Right atrium auricular region (tissue), 2 donors: ENCODE data around the gene RAB1A. TPM values are rescaled to one million over a fixed set of nuclear protein-coding genes. Genes with fewer than 3 reads are reported as not detected.
"Not testable (repeated sequence)": the region's sequence is repeated elsewhere in the genome, so short reads cannot be mapped to it uniquely, and the experiment has no call there.

Experiments
- DNase-seq: peaks from one replicate; pipeline ENCODE4 v3.0.0-alpha.2; 2019; ENCODE audit warnings: low spot score
- H3K27ac ChIP-seq, 2 donors: fragments of 200-600 bp; sonication (generic); 1 replicate in 1 of 2; 2 replicates in 1 of 2; pipeline ENCODE4 v1.5.1; 2016 to 2019
- H3K27me3 ChIP-seq, 2 donors: fragments of 200-600 bp; sonication (generic); one replicate each; pipeline versions ENCODE4 v1.5.1 to v1.6.0; 2017 to 2019
- H3K36me3 ChIP-seq: fragments of 200-600 bp; sonication (generic); one replicate; pipeline ENCODE4 v1.5.1; 2016
- H3K4me1 ChIP-seq, 2 donors: fragments of 200-600 bp; sonication (generic); one replicate each; pipeline versions ENCODE4 v1.5.1 to v1.6.0; 2017 to 2019
- H3K4me3 ChIP-seq, 2 donors: fragments of 200-600 bp; sonication (generic); 1 replicate in 1 of 2; 2 replicates in 1 of 2; pipeline ENCODE4 v1.5.1; 2017 to 2019; ENCODE audit warnings: mild to moderate bottlenecking in 1 of 2, moderate library complexity in 1 of 2
- H3K9me3 ChIP-seq, 2 donors: fragments of 200-600 bp; sonication (generic); one replicate each; pipeline ENCODE4 v1.5.1; 2019
- total RNA-seq, 2 donors: library from RNA; depleted of rRNA; stranded (reverse); fragments of >200 nt; gene quantifications; one replicate each; pipeline ENCODE4 v1.1.0, GENCODE V29; 2016
- TF ChIP-seq, protein P1 (sequence below), 2 donors: fragments of 200-600 bp; sonication (generic); IDR thresholded peaks; one replicate each; pipeline ENCODE4 v1.5.1; 2019; ENCODE audit warnings: antibody characterized with exemption in 2 of 2

RAB1A gene
- total RNA-seq, result 10 to 100 TPM; 69.6 to 73.8 TPM

DNA sequence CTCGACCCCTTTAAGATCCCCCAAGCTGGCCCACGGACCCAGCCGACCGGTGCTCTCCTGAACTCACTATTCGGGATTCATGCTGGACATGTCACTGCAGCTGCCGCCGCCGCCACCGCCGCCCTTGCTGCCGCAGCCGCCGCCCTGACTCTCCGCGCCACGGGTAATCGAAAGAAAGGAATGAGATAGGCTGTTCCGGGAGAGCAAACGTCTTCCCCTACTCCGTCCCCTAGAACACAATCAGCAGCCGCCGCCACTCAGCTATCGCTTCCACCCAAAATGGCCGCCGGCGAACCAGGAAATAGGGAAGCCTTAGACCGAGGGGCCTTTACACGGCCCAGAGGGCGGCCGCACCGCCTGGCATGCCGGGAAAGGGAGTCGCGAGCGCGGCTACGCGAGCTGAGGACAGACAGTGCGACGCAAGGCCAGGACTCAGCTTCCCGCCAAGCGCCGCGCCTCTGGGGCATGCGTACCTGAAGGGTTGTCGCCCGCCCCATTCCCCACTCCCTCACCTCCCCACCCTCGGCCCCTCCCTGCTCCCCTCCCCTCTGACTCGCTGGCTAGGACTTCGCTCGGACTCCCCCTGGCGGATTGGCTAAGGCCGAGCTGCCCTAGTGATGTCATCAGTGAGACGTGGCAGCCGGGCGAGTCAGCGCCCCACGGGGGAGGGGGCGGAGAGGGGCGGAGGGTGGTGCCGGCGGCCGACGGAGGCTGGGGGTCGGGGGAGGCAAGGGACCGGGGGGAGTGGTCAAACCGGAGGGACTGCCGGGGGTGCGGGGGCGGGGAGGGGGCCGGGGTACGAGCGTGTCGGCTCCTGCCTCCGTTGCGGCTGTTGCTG lies at the start of gene RAB1A:
Gene RAB1A (minus strand): TSS at position 281 of the 838 bp plus-strand sequence. CDS start 191 bp downstream, at position 90.
- no peaks in the 10 kb centered on the region for H3K27me3 ChIP-seq
- DNase-seq, result peak; percentile 100
- TF ChIP-seq, protein P1, sequence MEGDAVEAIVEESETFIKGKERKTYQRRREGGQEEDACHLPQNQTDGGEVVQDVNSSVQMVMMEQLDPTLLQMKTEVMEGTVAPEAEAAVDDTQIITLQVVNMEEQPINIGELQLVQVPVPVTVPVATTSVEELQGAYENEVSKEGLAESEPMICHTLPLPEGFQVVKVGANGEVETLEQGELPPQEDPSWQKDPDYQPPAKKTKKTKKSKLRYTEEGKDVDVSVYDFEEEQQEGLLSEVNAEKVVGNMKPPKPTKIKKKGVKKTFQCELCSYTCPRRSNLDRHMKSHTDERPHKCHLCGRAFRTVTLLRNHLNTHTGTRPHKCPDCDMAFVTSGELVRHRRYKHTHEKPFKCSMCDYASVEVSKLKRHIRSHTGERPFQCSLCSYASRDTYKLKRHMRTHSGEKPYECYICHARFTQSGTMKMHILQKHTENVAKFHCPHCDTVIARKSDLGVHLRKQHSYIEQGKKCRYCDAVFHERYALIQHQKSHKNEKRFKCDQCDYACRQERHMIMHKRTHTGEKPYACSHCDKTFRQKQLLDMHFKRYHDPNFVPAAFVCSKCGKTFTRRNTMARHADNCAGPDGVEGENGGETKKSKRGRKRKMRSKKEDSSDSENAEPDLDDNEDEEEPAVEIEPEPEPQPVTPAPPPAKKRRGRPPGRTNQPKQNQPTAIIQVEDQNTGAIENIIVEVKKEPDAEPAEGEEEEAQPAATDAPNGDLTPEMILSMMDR (IDR thresholded peaks at IDR 0.05), result peak; percentile 29 to 54
- peaks cover 0 to 47% of the 10 kb centered on the region in 2 donors for H3K4me1 ChIP-seq
- H3K4me3 ChIP-seq, result peak within 1 kb of the TSS; percentile 93 to 94
- H3K27ac ChIP-seq, result peak within 1 kb of the TSS; percentile 99
- H3K9me3 ChIP-seq, result no peaks in the 10 kb centered on the region
- no peaks in the 10 kb centered on the region for H3K36me3 ChIP-seq

DNA sequence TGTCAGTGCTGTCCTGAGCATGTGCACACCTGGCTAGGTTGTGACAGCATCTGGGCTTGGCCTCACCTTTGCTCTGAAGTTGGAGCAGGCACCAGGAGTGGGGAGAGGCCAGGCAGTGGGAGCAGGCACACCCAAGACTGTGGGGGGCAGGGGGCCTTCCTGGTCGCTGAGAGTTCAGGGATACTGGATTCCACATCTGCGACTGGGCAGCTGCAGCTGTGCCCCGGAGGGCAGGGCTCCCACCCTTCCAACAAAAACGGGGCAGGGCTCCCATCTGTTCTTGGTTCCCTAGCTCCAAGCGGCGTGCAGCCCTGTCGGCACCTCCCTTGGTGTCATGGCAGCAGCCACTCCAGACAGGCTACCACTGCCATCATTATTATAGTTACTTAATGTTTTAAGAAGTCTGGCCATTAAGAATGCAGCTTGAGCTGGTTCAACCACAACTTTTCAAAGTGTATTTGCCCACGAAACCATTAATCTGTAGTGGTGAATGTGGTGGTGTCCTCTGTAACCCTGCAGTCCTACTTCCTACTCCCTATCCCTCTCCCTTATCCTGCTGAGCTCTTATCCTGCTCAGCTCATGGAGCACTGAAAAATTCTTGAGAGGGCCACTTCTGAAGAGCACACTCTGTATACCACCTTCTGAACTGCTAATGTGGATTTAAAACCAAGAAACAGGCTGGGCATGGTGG lies 48.0 kb upstream of the RAB1A start:
- no peaks in the 10 kb centered on the region for H3K9me3 ChIP-seq
- no peaks in the 10 kb centered on the region for H3K4me1 ChIP-seq
- no peaks in the 10 kb centered on the region for H3K27me3 ChIP-seq
- H3K27ac ChIP-seq, result no peak overlapping the region
- no peak overlapping the region for H3K4me3 ChIP-seq
- no peaks in the 10 kb centered on the region for H3K36me3 ChIP-seq
- no peak for DNase-seq
- TF ChIP-seq, protein P1 (IDR thresholded peaks at IDR 0.05), result no peak

DNA sequence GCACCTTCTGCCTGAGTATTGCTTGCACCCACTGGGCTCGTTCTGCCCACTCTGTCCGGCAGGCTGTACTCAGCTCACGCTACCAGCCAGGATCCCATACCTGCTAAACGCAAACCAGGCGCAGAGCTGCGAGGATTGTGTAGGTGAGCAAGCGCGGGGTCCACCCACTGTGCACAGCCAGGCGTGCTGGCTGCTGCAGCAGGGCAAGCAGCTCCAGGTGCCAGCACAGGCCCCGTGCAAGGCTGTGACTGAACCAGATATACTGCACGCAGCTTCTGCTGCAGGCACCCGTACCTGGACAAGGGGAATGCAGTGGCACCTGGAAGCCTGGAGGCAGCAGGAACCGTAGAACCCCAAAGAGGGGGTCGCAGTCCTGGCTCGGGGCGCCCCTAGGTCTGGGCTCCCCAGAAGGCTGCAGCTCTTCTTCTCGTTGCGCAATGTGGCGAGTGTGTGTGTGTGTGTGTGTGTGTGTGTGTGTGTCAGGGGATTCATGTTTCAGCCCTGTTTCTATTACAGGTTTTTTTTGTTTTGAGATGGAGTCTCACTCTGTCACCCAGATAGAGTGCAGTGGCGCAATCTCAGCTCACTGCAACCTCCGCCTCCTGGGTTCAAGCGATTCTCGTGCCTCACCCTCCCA lies 46.1 kb upstream of the RAB1A start:
- no peak overlapping the region for H3K27ac ChIP-seq
- H3K36me3 ChIP-seq, result no peaks in the 10 kb centered on the region
- H3K9me3 ChIP-seq, result no peaks in the 10 kb centered on the region
- DNase-seq, result no peak
- no peaks in the 10 kb centered on the region for H3K4me1 ChIP-seq
- no peaks in the 10 kb centered on the region for H3K27me3 ChIP-seq
- H3K4me3 ChIP-seq, result no peak overlapping the region
- TF ChIP-seq, protein P1 (IDR thresholded peaks at IDR 0.05), result no peak

DNA sequence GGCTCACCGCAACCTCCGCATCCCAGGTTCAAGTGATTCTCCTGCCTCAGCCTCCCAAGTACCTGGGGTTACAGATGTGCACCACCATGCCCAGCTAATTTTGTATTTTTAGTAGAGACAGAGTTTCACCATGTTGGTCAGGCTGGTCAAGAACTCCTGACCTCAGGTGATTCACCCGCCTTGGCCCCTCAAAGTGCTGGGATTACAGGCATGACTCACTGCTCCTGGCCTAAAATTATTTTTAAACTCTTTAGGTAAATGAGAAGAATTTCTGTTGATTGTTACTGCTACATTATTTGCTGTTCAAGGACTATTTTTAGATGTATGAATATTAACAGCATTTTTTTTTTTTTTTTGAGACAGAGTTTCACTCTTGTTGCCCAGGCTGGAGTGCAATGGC lies 44.1 kb upstream of the RAB1A start:
- not testable (repeated sequence) for H3K36me3 ChIP-seq, H3K27me3 ChIP-seq

DNA sequence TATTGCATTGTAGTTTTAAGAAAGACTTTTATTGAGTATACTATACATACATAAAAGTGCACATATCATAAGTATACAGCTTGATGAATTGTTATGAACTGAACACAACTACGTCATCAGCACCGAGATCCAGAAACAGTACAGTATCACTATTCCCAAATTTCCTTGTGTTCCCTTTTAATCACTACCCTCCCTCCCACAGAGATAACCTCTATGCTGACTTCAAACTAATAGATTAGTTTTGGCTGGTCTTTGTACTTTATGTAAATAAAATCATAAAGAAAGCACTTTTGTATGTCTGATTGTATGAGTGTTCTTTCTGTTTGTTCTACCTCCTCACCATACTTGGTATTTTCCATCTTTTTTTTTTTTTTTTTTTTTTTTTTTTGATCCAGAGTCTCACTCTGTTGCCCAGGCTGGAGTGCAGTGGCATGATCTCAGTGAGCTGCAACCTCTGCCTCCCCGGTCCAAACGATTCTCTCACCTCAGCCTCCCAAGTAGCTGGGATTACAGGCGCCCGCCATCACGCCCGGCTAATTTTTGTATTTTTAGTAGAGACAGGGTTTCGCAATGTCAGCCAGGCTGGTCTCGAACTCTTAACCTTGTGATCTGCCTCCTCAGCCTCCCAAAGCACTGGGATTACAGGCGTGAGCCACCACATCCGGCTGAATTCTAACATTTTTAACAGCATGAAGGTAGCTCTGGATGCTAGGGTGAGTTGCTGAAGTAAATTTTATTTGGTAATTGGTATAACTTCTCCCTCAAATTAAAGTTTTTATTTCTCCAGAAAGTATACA lies 43.3 kb upstream of the RAB1A start:
- Histone ChIP-seq H3K27ac (no peak overlapping the region), H3K27me3 (no peaks in the 10 kb centered on the region), H3K4me1 (no peaks in the 10 kb centered on the region), H3K9me3 (no peaks in the 10 kb centered on the region), H3K36me3 (no peaks in the 10 kb centered on the region), H3K4me3 (no peak overlapping the region)
- TF ChIP-seq, protein P1 (IDR thresholded peaks at IDR 0.05), result no peak
- DNase-seq, result no peak

More for the DNA sequence above, 44.1 kb upstream of the RAB1A start:
- H3K4me1 ChIP-seq, H3K9me3 ChIP-seq, DNase-seq, H3K4me3 ChIP-seq, H3K27ac ChIP-seq: not testable (repeated sequence)

DNA sequence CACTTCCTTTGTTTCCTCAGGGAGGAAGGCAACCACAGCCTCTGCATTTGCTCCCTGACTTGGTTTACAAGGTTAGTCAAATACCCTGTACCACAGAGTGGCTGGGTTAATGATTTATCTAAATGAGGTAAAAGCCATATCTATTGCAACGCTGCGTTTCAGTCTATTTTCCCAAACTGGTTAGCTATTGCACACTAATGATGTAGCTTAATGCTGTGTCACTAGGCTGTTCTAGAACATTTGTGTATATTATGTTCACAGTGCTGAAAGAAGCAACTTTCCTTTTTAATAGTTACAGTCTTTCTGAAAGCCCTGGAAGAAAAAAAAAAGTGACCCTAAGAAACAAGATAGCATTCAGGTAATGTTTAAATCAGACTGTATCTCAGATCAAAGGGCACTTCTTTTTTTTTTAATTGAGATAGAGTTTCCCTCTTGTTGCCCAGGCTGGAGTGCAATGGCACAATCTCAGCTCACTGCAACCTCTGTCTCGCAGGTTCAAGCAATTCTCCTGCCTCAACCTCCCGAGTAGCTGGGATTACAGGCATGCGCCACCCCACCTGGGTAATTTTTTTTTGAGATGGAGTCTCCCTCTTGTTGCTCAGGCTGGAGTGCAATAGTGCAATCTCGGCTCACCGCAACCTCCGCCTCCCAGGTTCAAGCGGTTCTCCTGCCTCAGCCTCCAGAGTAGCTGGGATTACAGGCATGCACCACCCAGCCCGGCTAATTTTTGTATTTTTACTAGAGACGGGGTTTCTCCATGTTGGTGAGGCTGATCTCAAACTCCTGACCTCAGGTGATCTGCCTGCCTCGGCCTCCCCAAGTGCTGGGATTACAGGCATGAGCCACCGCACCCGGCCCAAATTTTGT lies 40.9 kb upstream of the RAB1A start:
- not testable (repeated sequence) for H3K36me3 ChIP-seq, H3K9me3 ChIP-seq, H3K27me3 ChIP-seq, H3K4me1 ChIP-seq, H3K27ac ChIP-seq, H3K4me3 ChIP-seq, DNase-seq
